ENCODE results near the gene POTEC. TPM values are rescaled to one million over a fixed set of nuclear protein-coding genes. Genes with fewer than 3 reads are reported as not detected.

The POTEC gene
- not detected in 5 replicates for total RNA-seq (2022; extraction: Qiagen RNA extraction; ENCODE audit: low read depth)

GRCh38 chr18:14543446-14543964 lies at the start of gene POTEC:
Gene POTEC, minus strand, starts transcription at chr18:14543600. Its CDS starts 454 bp downstream, at chr18:14543146.

Other genes with a start within 250 kb of the POTEC start
- not detected in 5 replicates for gene ANKRD30B, start 204.6 kb upstream of the POTEC start, total RNA-seq (2022; extraction: Qiagen RNA extraction; ENCODE audit: low read depth)

All from A549 treated with ZK216348 at 1 μM for 4 hours (cell line).